Neural cell (in vitro differentiated cells): ENCODE data around the gene PCNX2. TPM values are rescaled to one million over a fixed set of nuclear protein-coding genes. Genes with fewer than 3 reads are reported as not detected.

Source experiments
- H2AFZ ChIP-seq: fragments of 200-600, 300-800 bp; sonication (generic), shearing (Covaris generic); 2 replicates; pipeline ENCODE4 v1.6.0; 2014; ENCODE audit warnings: low read depth, mild to moderate bottlenecking, antibody characterized with exemption, low read length, moderate library complexity
- H3F3A ChIP-seq: fragments of 200-600 bp; shearing (Covaris generic); 2 replicates; pipeline ENCODE4 v1.6.1; 2016; ENCODE audit warnings: mild to moderate bottlenecking, moderate library complexity, mixed read lengths, antibody characterized with exemption, low read length; ENCODE audit not compliant: insufficient read depth, poor library complexity, severe bottlenecking
- H3K27ac ChIP-seq: fragments of 200-600, 300-800 bp; sonication (generic), shearing (Covaris generic); 2 replicates; pipeline ENCODE4 v1.5.1; 2014; ENCODE audit warnings: mild to moderate bottlenecking, low read length, moderate library complexity
- H3K27me3 ChIP-seq: fragments of 300-800, 200-600 bp; sonication (generic), shearing (Covaris generic); 2 replicates; pipeline ENCODE4 v1.6.0; 2014; ENCODE audit warnings: mild to moderate bottlenecking, low read depth, low read length, moderate library complexity; ENCODE audit not compliant: insufficient read depth
- H3K36me3 ChIP-seq: fragments of 300-800, 200-600 bp; sonication (generic), shearing (Covaris generic); 2 replicates; pipeline ENCODE4 v1.5.1; 2014; ENCODE audit warnings: mild to moderate bottlenecking, antibody characterized with exemption, low read length, moderate library complexity; ENCODE audit not compliant: insufficient read depth
- H3K4me2 ChIP-seq: fragments of 300-800, 200-600 bp; sonication (generic), shearing (Covaris generic); 2 replicates; pipeline ENCODE4 v1.6.0; 2014; ENCODE audit warnings: mild to moderate bottlenecking, low read length
- H3K4me3 ChIP-seq: fragments of 300-800, 200-600 bp; sonication (generic), shearing (Covaris generic); 2 replicates; pipeline ENCODE4 v1.5.1; 2014; ENCODE audit warnings: mild to moderate bottlenecking, low read length, moderate library complexity
- H3K79me2 ChIP-seq: fragments of 200-600 bp; shearing (Covaris generic); replicated peaks from 2 replicates; pipeline ENCODE4 v1.6.0; 2014; ENCODE audit warnings: mild to moderate bottlenecking, low read length, moderate library complexity; ENCODE audit not compliant: insufficient read depth
- H3K9ac ChIP-seq: fragments of 300-800, 200-600 bp; sonication (generic), shearing (Covaris generic); 2 replicates; pipeline ENCODE4 v1.6.1; 2016; ENCODE audit warnings: mild to moderate bottlenecking, low read length, mixed read lengths
- H3K9me2 ChIP-seq: fragments of 200-600 bp; shearing (Covaris generic); 2 replicates; pipeline ENCODE4 v1.6.1; 2016; ENCODE audit warnings: mild to moderate bottlenecking, low read length, mixed read lengths; ENCODE audit not compliant: insufficient read depth
- H3K9me3 ChIP-seq: fragments of 200-600, 300-800 bp; sonication (generic), shearing (Covaris generic); 2 replicates; pipeline ENCODE4 v1.6.1; 2016; ENCODE audit warnings: mild to moderate bottlenecking, mixed run types, low read length, moderate library complexity, mixed read lengths
- H4K20me1 ChIP-seq: fragments of 200-600 bp; shearing (Covaris generic); 2 replicates; pipeline ENCODE4 v1.6.1; 2016; ENCODE audit warnings: mild to moderate bottlenecking, mixed run types; ENCODE audit not compliant: insufficient read depth
- CTCF ChIP-seq: fragments of 450-650 bp; IDR thresholded peaks from 2 replicates; pipeline ENCODE4 v1.5.1; 2014; ENCODE audit warnings: antibody characterized with exemption, mild to moderate bottlenecking, moderate library complexity; ENCODE audit not compliant: poor library complexity, severe bottlenecking
- EP300 ChIP-seq: fragments of 450-650 bp; conservative IDR thresholded peaks from 2 replicates; pipeline ENCODE4 v1.6.1; 2014; ENCODE audit warnings: antibody characterized with exemption, mild to moderate bottlenecking, moderate library complexity; ENCODE audit not compliant: poor library complexity, severe bottlenecking
- EZH2 ChIP-seq: fragments of 200-600, 300-800 bp; shearing (Covaris generic), sonication (generic); IDR thresholded peaks from 2 replicates; pipeline ENCODE4 v1.6.1; 2014; ENCODE audit warnings: antibody characterized with exemption, low read length, borderline replicate concordance, mild to moderate bottlenecking; ENCODE audit not compliant: insufficient read depth, poor library complexity, severe bottlenecking
- MXI1 ChIP-seq: fragments of 450-650 bp; conservative IDR thresholded peaks from 2 replicates; pipeline ENCODE4 v1.6.1; 2014; ENCODE audit warnings: antibody characterized with exemption, mild to moderate bottlenecking; ENCODE audit not compliant: poor library complexity, severe bottlenecking
- POLR2AphosphoS5 ChIP-seq: IDR thresholded peaks from 2 replicates; pipeline ENCODE4 v1.6.1; 2012
- RAD21 ChIP-seq: fragments of 450-650 bp; conservative IDR thresholded peaks from 2 replicates; pipeline ENCODE4 v1.6.1; 2014; ENCODE audit warnings: antibody characterized with exemption, mild to moderate bottlenecking, moderate library complexity
- REST ChIP-seq: IDR thresholded peaks from 2 replicates; pipeline ENCODE4 v1.6.1; 2012; ENCODE audit warnings: borderline replicate concordance
- SMC3 ChIP-seq: fragments of 450-650 bp; conservative IDR thresholded peaks from 2 replicates; pipeline ENCODE4 v1.6.1; 2014; ENCODE audit warnings: antibody characterized with exemption, mild to moderate bottlenecking, moderate library complexity; ENCODE audit not compliant: poor library complexity
- TAF1 ChIP-seq: IDR thresholded peaks from 2 replicates; pipeline ENCODE4 v1.6.1; 2012; ENCODE audit warnings: low read depth
- polyA plus RNA-seq: library from polyadenylated mRNA; depleted of rRNA; stranded (reverse); fragments of >200 nt; gene quantifications from 2 replicates; pipeline ENCODE4 v1.2.3, GENCODE V29; 2014

The PCNX2 gene
- polyA plus RNA-seq, 1 donor from 2014 or later: 17.2 TPM

DNA sequence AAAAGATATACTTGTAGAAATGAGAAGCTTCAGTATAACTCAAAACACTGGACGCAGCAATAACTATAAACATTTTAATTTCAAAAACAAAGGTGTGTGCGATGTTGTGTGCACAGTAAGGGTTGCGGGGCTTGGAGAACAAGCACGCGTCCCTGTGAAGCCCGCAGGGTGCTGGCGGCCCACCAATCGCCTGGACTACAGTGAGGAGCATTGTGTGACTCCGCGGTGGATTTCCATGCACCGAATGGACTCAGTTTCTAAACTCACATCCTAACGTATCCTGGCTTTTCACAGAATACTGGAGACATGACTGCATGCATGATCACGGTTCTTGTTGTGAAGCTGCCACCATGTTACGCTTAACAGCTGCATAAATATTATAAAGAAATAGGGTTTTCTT, 312.1 kb downstream of the PCNX2 start:
- Histone ChIP-seq H3F3A (no peaks in the 10 kb centered on the region), H3K27ac (no peak overlapping the region), H2AFZ (no peak overlapping the region), H3K4me2 (no peak overlapping the region), H3K9me3 (no peaks in the 10 kb centered on the region), H3K9ac (no peak overlapping the region), H3K4me3 (no peak overlapping the region), H4K20me1 (no peaks in the 10 kb centered on the region), H3K27me3 (no peaks in the 10 kb centered on the region), H3K79me2 (no peaks in the 10 kb centered on the region), H3K36me3 (peaks cover 12% of the 10 kb centered on the region), H3K9me2 (no peaks in the 10 kb centered on the region)
- TF ChIP-seq EZH2 (no peak), TAF1 (no peak), REST (no peak), RAD21 (no peak), MXI1 (no peak), EP300 (no peak), CTCF (no peak), POLR2AphosphoS5 (no peak), SMC3 (no peak)

DNA sequence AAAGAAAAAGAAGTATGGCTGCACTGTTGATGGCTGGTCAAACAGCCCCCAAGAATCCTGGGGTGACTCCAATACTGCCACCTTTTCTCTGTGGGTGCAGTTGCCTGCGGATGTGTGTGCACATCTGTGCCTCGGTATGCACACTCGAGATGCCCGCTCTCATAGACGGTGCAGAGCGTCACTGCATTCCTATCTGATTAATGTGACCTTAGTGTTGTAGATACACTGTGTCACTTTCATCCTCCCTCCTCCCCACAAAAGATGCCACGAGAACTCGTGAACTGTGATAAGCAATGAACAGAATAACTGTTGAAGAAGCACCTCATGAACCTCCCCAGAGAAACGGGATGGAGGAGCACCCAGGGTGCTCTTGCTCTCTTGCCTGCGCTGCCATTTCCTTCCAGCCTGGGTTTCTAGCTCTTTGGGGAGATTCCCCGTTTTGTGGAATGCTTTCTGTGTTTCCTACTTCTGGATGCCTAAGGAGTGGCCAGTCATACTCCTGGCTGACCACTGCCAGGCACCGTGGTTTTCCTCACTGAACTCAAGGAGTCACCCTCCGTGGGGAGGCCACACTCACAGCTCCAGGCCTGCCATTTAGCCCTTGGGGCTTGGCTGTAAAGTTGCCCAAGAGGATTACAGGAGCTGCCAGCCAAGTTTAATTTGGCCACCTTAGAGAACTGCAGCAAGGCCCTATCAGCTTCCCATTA, 313.1 kb downstream of the PCNX2 start:
- no peak overlapping the region for H3K27ac ChIP-seq
- H3K9ac ChIP-seq: no peak overlapping the region
- peaks cover 12% of the 10 kb centered on the region for H3K36me3 ChIP-seq
- no peaks in the 10 kb centered on the region for H3F3A ChIP-seq
- H3K4me2 ChIP-seq: no peak overlapping the region
- H3K4me3 ChIP-seq: no peak overlapping the region
- no peaks in the 10 kb centered on the region for H4K20me1 ChIP-seq
- H3K27me3 ChIP-seq: no peaks in the 10 kb centered on the region
- H3K9me3 ChIP-seq: no peaks in the 10 kb centered on the region
- H3K9me2 ChIP-seq: no peaks in the 10 kb centered on the region
- no peak overlapping the region for H2AFZ ChIP-seq
- no peak for TF ChIP-seq EZH2
- no peak for TF ChIP-seq CTCF
- no peaks in the 10 kb centered on the region for H3K79me2 ChIP-seq
